ENCODE results near the gene FOXRED1.

DNA sequence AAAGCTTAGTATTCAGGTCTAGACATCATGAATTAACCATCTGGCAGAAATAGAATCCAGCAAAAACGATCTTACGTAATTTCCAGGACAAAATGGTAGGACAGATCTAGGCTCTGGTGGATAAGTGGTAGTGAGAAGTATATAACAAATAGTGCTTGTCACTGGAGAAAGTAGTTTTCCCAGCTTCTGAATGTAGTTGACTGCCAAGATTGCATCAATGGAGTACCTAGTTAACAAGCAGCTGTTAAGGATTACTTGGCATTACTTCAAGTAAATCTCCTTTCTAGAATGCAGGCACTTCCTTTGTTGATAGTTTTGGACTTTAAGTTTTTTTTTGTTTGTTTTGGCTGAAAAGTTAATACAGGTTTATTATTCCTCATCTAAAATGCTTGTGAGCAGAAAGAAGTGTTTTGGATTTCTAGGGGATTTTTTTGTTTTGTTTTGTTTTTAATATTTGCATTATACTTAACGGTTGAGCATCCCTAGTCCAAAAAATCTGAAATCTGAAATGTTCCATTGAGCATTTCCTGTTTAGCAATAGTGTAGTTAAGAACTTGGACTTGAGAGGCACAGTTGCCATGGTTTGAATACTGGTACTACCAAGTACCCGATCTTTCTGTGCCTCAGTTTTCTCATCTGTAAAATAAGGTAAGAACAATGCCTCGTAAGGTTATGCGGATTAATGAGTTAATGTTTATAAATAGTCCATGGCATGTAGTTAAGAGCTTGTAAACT, 37.1 kb upstream of the FOXRED1 start:
- TF ChIP-seq, protein P1, sequence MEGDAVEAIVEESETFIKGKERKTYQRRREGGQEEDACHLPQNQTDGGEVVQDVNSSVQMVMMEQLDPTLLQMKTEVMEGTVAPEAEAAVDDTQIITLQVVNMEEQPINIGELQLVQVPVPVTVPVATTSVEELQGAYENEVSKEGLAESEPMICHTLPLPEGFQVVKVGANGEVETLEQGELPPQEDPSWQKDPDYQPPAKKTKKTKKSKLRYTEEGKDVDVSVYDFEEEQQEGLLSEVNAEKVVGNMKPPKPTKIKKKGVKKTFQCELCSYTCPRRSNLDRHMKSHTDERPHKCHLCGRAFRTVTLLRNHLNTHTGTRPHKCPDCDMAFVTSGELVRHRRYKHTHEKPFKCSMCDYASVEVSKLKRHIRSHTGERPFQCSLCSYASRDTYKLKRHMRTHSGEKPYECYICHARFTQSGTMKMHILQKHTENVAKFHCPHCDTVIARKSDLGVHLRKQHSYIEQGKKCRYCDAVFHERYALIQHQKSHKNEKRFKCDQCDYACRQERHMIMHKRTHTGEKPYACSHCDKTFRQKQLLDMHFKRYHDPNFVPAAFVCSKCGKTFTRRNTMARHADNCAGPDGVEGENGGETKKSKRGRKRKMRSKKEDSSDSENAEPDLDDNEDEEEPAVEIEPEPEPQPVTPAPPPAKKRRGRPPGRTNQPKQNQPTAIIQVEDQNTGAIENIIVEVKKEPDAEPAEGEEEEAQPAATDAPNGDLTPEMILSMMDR (CRISPR knock-in tag; IDR thresholded peaks at IDR 0.05), result no peak
- TF ChIP-seq POLR2A (IDR thresholded peaks at IDR 0.05; ENCODE audit: insufficient read depth in 1 of 2, low read depth in 2 of 2, low read length in 2 of 2) (no peak), MAFK (conservative IDR thresholded peaks at IDR 0.05 in 1 of 2, IDR thresholded peaks at IDR 0.05 in 1 of 2; ENCODE audit: low read length in 2 of 2) (no peak)
- TF ChIP-seq, protein P2, sequence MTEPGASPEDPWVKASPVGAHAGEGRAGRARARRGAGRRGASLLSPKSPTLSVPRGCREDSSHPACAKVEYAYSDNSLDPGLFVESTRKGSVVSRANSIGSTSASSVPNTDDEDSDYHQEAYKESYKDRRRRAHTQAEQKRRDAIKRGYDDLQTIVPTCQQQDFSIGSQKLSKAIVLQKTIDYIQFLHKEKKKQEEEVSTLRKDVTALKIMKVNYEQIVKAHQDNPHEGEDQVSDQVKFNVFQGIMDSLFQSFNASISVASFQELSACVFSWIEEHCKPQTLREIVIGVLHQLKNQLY (CRISPR knock-in tag; IDR thresholded peaks at IDR 0.05), result no peak

All from HepG2 (cell line).